Measurements from ENCODE around the gene BCAS3.
"Not testable (repeated sequence)": the region's sequence is repeated elsewhere in the genome, so short reads cannot be mapped to it uniquely, and the experiment has no call there.

The BCAS3 gene

DNA sequence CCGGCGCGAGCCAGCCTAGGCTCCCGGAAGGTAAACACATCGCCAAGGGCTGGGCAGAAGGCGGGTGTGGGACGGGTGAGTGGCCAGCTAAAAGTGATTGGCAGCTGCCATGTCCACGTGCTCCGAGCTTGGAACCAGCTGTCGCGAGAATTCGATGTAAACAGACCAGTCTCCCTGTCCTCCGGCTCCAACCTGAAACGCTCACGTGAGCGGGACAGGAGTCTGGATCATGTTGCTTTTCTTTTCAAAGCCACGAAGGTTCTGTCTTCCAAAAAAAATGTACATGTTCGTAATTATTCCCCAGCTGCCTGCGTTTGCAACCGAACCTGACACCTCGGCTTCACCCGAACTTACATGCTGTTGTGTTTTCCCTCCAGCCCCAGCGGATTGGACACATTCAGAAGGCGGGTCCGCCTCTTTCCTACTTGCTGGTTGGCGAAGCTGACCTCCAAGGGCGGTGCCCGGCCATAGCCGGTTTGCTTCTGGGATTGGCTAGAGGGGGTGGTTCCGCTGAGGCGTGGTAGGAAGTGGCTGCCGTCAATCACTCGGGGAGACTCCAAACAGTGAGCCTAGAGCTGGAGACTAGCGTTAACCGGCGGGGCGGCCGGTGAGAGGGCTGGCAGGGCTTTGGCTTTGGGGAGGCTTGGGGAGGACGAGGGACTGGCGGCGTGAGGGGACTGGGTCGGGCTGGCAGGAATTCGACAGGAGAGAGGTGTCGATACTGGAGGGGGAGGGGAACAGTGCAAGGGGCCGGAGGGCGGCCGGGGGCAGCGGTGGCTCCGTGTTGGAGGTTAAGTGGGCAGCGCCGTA, at the start of gene BCAS3:
Gene BCAS3, plus strand, starts transcription at position 544 of the 810 bp plus-strand sequence.
- DNase-seq (ENCODE audit: low read depth in 1 of 2, low spot score in 1 of 2): peak; percentile 86 to 94

DNA sequence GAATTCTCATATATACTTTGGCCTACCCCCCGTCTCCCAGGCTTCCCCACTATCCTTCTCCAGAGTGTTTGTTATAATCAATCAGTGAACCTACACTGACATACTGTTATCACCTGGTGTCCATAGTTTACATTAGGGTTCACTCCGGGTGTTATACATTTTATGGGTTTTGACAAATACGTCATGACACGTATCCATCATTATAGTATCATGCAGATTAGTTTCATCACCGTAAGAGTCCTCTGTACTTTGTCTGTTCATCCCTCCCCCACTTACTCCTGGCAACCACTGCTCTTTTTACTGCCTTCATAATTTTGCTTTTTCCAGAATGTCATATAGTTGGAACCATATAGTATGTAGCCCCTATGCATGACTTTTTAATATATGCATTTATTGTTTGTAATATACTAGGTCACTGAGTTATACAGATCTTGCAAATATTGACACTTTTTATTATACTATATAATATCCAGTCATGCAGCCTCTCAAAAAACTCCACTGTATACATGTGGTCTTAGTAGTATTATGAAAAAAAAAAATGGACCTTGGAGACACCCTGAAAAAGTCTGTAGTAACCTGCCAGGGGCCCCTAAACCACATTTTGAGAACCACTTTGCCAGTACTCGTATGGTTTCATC, 49.3 kb upstream of the BCAS3 start:
- no peak for DNase-seq (ENCODE audit: low read depth in 1 of 2, low spot score in 1 of 2)

DNA sequence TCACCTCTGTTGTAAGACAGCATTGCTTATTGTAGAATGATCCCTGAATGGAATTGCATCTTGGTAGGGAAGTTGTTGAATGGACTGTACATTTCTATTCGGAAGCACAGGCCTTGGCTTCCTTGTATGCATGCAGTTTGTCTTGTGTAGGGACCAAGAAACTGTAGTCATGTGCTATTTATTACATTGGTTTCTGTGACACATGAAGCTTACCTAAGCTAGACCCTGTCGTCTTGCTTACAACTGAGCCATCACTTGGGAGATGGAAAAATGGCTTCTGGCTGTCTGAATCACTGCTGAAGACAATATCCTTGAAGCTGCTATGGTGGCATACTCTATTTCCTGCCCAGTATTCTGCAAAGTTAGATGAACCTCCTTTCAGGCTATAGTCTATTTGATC, 48.5 kb upstream of the BCAS3 start:
- no peak for DNase-seq (ENCODE audit: low read depth in 1 of 2, low spot score in 1 of 2)

DNA sequence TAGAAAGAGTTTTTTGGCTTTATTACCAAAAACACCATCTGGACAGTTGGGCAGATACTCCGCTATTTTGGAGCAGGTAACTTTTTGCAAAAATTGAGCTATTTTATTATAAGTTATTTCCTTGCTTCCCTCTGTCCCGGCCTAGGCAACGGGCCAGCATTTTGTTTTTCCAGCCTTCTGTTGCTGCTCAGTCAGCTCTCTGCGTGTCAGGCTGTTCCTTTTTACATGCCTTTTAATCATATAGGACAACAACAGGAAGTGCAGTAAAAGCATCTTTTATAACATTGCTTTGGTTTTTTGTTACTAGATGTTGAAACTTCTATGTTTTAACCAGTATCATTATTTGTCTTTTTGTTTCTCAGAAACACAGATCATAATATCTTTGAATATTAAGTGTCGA, 47.3 kb upstream of the BCAS3 start:
- no peak for DNase-seq (ENCODE audit: low read depth in 1 of 2, low spot score in 1 of 2)

DNA sequence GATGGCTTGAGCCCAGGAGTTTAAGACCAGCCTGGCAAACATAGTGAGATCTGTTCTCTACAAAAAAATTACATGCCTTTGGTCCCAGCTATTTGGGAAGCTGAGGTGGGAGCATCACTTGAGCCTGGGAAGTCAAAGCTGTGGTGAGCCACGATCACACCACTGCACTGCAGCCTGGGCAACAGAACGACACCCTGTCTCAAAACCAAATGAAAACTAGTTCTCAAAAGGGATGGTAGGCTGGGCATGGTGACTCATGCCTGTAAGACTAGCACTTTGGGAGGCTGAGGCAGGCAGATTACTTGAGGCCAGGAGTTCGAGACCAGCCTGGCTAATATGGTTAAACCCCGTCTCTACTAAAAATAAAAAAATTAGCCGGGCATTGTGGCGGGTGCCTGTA, 46.5 kb upstream of the BCAS3 start:
- DNase-seq (ENCODE audit: low read depth in 1 of 2, low spot score in 1 of 2): no peak

DNA sequence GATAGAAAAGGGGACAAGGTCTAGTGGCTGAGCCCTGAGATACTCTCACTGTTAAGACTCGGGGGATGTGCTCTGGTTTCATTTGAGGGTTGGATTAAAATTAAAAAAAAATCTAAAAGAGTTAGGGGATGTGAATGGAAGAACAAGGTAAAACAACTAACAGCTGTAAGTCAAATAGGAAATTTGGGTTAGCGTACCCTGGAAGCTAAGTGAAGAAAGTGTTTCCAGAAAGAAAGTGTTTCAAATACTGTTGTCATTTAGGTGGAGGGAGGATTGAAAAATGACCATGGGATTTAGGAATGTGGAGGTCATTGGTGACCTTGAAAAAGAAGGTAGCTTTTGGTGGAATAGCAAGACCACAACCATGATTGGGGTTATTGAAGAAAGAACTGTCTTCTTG, 40.0 kb upstream of the BCAS3 start:
- DNase-seq (ENCODE audit: low read depth in 1 of 2, low spot score in 1 of 2): no peak

DNA sequence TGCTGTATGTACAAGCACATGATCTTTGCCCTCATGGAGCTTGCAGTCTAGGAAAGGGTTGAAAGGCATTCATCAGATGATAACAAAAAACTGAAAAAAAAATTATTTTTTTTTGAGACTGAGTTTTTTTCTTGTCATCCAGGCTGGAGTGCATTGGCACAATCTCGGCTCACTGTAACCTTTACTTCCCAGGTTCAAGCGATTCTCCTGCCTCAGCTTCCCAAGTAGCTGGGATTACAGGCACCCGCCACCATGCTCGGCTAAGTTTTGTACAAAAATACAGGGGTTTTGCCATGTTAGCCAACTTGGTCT, 38.7 kb upstream of the BCAS3 start:
- DNase-seq (ENCODE audit: low read depth in 1 of 2, low spot score in 1 of 2): no peak

DNA sequence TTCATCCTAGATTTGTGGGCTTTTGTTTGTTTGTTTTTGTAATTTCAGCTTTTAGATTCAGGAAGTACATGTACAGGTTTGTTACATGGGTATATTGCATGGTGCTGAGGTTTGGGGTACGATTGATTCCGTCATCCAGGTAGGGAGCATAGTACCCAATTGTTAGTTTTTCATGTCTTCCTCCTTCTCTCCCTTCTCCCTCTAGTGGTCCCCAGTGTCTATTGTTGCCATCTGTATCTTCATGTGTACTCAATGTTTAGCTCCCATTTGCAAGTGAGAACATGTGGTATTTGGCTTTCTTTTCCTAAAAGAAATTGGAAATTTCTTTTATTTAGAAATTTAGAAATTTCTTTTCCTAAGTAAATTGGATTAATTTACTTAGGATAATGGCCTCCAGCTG, 37.1 kb upstream of the BCAS3 start:
- no peak for DNase-seq (ENCODE audit: low read depth in 1 of 2, low spot score in 1 of 2)

DNA sequence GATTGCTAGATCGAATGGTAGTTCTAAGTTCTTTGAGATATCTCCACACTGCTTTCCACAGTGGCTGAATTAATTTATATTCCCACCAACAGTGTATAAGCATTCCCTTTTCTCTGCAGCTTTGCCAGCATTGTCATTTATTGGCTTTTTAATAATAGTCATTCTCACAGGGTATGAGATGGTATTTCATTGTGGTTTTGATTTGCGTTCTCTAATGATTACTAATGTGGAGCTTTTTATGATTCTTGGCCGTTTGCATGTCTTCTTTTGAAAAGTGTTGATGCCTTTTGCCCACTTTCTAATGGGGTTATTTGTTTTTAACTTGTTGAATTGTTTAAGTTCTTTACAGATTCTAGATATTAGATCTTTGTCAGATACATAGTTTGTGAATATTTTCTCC, 36.5 kb upstream of the BCAS3 start:
- no peak for DNase-seq (ENCODE audit: low read depth in 1 of 2, low spot score in 1 of 2)

DNA sequence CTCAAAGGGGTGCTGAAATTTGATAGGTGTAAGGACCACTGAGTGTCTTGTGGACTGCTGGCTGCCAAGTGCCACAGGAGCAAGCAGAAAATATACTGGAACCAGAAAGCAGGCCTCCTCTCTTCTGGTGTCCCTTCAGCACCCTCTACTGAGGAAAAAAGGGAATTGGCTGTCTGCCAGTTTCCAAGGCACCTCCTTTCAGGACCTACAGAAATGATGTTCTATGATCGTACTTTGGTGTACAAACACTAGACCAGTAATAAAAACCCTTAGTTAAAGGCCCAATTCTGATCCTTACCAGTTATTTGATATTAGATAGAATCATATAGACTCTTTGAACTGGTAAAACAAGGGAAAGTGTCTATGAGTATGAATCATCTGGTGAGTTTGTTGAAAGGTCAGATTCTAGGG, 35.8 kb upstream of the BCAS3 start:
- no peak for DNase-seq (ENCODE audit: low read depth in 1 of 2, low spot score in 1 of 2)

DNA sequence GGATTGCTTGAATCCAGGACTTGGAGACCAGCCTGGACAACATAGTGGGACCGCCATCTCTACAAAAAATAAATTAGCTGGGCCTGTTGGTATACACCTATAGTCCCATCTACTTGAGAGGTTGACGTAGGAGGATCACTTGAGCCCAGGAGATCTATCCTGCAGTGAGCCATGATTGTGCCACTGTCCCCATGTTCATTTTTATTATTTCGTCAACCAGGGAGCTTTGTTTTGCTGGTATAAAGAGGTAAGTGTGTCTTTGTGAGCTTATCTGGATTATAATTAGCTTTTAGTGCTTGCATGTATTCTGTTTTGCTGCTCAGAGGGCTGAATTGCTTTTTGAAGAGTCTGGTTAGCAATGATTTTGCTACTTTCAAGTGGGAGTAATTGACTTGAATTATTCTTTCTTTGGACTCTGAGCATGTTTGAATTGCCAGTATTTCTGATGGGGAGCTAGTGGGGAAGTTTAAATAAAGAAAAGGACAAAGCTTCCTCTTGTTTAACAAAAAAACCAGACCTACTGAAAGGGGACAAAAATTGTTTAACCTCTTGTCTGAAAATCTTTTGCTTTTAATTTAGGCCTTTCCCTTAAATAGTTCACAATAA, 31.6 kb upstream of the BCAS3 start:
- no peak for DNase-seq (ENCODE audit: low read depth in 1 of 2, low spot score in 1 of 2)

DNA sequence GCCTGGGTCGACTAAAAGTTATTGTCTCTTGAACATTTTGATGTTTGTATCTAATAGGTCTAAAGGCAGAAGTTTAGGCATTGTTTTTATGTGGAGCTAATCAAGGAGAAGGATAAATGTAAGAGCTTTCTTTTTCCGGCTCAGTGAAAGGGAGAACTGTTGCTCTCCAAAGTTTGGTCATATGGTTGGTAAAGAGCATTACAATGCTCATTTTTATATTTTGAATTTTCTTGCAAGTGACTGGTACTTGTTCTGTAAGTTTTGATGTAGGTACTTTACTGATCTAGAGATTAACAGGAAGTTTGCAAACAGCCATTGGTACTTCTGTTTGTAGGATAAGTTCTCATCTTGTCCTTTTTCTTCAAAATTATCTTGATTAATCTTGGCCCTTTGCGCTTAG, 30.9 kb upstream of the BCAS3 start:
- no peak for DNase-seq (ENCODE audit: low read depth in 1 of 2, low spot score in 1 of 2)

DNA sequence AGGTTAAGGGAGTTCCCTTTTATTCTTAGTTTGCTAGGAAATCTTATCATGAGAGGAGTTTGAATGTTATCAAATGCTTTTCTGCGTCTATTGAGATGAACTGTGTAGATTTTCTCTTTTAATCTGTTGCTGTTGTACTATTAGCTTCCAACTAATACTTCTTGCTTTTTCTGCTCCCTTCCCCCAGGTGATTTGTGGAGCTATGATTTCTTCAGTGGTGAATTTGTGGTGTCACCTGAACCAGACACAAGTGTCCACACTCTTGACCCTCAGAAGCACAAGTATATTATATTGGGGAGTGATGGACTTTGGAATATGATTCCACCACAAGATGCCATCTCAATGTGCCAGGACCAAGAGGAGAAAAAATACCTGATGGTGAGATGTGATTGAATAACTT, 29.9 kb upstream of the BCAS3 start:
- DNase-seq (ENCODE audit: low read depth in 1 of 2, low spot score in 1 of 2): no peak

DNA sequence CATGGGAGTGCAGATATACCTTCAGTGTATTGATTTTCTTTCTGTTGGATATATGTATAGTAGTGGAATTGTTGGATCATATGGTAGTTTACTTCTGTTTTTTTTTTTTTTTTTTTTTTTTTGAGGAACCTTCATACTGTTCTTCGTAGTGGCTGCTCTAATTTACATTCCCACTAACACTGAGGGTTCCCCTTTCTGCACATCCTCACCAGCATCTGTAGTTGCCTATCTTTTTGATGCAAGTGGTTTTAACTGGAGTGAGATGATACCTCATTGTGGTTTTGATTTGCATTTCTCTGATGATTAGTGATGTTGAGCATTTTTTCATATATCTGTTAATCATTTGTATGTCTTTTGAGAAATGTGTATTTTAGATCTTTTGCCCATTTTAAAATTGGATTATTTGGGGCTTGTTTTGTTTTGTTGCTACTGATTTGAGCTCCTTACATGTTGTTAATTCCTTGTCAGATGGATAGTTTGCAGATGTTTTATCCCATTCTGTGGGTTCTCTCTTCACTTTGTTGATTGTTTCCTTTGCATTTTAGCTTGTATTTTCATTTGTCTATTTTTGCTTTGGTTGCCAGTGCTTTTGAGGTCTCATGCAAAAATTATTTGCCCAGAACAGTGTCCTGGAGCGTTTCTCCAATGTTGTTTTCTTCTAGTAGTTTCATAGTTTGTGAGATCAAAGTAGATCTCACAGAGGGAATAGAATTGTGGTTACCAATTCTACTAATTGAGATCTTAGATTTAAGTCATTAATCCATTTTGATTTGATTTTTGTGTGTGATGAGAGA, 25.0 kb upstream of the BCAS3 start:
- DNase-seq (ENCODE audit: low read depth in 1 of 2, low spot score in 1 of 2): no peak

DNA sequence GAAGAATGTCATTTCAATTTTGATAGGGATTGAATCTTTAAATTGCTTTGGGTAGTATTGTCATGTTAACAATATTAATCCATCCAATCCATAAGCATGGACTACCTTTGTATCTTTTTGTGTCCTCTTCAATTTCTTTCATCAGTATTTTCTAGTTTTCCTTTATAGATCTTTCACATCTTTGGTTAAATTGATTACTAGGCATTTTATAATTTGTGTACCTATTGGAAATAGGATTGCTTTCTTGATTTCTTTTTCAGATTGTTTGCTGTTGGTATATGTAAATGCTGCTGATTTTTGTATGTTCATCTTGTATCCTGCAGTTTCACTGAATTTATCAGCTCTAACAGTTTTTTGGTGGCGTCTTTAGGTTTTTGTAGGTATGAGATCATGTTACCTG, 24.1 kb upstream of the BCAS3 start:
- DNase-seq (ENCODE audit: low read depth in 1 of 2, low spot score in 1 of 2): no peak

DNA sequence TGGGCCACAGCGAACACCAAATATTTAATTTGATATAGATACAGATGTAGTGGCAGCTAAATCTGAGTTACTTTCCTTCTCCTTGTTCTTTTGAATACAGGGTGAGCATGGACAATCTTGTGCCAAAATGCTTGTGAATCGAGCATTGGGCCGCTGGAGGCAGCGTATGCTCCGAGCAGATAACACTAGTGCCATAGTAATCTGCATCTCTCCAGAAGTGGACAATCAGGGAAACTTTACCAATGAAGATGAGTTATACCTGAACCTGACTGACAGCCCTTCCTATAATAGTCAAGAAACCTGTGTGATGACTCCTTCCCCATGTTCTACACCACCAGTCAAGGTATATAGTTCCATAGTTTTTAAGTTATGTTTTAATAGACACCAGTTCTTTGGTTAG, 21.2 kb upstream of the BCAS3 start:
- DNase-seq (ENCODE audit: low read depth in 1 of 2, low spot score in 1 of 2): no peak

DNA sequence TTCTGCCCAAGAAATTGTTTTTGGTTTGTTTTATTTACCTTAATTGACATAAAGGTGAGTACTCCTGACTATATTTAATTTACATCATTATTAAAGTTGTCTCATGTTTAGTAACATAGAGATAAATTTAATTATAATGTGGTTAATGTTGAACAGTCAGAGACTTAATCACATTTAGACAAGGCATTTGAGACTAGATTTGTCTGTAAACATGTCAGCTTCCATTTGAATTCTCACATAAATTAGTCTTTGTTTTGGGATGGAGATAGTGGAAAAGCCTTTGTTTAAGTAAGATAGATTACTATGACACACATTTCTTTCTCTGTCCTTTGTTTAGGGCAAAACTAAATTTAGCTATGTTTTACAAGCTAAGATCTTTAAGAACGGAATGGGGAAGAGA, 18.5 kb upstream of the BCAS3 start:
- DNase-seq (ENCODE audit: low read depth in 1 of 2, low spot score in 1 of 2): no peak

DNA sequence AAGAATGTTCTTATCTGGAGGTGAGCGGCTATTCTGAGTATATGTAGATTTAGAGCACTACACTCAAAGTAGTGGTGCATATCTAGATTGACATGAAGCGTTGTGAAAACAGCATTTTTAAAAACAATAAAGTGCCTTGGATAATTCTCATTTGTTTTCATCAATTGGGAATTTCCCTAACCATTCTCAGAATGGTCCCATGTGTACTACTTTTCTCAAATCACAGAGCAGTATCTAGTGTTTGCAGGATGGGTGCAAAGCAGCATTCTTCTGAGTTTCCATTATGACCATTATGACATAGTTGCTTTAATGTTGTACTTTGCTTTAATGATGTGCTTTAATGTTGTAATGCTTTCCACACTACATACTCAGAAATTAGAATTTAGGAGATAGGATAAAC, 16.2 kb upstream of the BCAS3 start:
- no peak for DNase-seq (ENCODE audit: low read depth in 1 of 2, low spot score in 1 of 2)

DNA sequence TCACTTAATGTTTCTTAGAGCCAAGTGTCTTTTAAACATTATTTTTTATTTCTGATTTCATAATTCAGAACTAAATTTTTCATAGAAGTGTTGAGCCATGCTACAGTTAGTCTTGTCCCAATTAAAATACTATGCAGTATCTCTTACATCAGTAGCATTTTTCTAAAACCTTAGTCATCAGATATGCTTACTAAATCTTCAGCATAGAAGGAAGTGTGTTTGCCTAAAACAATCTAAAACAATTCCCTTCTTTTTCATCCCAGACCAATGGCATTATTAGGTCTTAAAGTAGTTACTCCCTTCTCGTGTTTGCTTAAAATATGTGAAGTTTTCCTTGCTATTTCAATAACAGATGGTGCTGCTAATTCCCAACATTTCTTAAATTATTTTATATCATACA, 13.6 kb upstream of the BCAS3 start:
- no peak for DNase-seq (ENCODE audit: low read depth in 1 of 2, low spot score in 1 of 2)

DNA sequence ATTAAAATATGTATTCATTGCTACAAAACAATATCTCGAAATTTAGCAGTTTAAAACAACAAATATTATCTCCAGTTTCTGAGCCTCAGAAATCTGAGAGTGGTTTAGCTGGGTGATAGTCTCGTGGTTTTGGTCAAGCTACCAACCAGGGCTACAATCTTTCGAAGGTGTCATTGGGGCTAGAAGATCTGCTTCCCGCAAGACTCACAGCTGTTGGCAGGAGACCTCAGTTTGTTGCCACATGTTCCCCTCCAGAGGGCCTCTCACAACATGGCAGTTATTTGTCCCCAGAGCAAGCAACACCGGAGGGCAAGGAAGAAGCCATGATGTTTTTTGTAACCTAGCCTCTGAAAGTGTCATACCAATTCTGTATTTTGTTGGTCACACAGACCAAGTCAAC, 12.0 kb upstream of the BCAS3 start:
- DNase-seq (ENCODE audit: low read depth in 1 of 2, low spot score in 1 of 2): no peak

DNA sequence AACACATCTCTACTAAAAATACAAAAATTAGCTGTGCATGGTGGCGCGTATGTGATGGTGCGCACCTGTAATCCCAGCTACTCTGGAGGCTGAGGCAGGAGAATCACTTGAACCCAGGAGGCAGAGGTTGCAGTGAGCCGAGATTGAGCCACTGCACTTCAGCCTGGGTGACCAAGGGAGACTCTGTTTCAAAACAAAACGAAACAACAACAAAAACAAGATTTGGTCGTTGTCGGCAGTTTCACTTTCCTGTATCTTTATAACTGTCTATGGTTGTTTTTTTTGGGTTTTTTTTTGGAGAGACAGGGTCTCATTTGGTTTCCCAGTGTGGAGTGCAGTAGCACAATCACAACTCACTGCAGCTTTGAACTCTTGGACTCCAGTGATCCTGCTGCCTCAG, 8.9 kb upstream of the BCAS3 start:
- DNase-seq (ENCODE audit: low read depth in 1 of 2, low spot score in 1 of 2): not testable (repeated sequence)

DNA sequence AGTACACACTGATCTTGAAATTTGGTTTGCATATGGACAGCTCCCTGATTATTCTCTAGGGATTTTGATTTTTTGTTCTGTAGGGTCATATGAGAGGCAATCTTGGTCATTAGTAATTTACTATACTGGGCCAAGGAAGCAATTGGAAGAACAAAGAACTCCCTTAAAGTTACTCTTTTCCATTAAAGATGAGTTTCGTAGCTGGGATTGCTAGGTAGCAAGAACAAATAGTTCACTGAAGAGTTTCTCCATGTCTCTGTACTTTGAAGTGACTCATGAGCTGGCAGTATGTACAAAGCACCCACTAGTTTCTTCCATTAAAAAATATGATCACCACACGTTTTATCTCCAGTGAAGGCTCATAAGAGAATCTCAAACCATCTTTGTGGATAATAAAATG, 6.2 kb upstream of the BCAS3 start:
- no peak for DNase-seq (ENCODE audit: low read depth in 1 of 2, low spot score in 1 of 2)

Measured in activated T-helper 1 cell treated with anti-CD3 and anti-CD28 coated beads, Interleukin-2, amount 50 U/mL, for 16 hours (primary cell).